IPS-18c (cell line): ENCODE measurements around the gene TMEM238.
"Not testable (repeated sequence)": the region's sequence is repeated elsewhere in the genome, so short reads cannot be mapped to it uniquely, and the experiment has no call there.

Experiments used
- H3K4me3 ChIP-seq: 2 replicates; pipeline ENCODE4 v1.7.0; 2013; ENCODE audit warnings: low read depth, mild to moderate bottlenecking, low read length, moderate library complexity; ENCODE audit not compliant: insufficient read depth
- H3K9me3 ChIP-seq: one replicate; pipeline ENCODE4 v1.6.1; 2013; ENCODE audit warnings: mild to moderate bottlenecking, low read length, moderate library complexity; ENCODE audit not compliant: control insufficient read depth, insufficient read depth

The TMEM238 gene, protein sequence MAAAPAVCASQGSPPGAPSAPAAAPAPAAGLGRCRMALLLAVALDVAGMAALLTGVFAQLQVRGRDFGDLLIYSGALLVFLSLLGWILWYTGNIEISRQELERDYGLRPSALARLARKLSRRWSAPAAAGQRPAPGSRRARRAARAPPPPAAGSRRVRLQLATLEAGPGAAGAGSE

DNA sequence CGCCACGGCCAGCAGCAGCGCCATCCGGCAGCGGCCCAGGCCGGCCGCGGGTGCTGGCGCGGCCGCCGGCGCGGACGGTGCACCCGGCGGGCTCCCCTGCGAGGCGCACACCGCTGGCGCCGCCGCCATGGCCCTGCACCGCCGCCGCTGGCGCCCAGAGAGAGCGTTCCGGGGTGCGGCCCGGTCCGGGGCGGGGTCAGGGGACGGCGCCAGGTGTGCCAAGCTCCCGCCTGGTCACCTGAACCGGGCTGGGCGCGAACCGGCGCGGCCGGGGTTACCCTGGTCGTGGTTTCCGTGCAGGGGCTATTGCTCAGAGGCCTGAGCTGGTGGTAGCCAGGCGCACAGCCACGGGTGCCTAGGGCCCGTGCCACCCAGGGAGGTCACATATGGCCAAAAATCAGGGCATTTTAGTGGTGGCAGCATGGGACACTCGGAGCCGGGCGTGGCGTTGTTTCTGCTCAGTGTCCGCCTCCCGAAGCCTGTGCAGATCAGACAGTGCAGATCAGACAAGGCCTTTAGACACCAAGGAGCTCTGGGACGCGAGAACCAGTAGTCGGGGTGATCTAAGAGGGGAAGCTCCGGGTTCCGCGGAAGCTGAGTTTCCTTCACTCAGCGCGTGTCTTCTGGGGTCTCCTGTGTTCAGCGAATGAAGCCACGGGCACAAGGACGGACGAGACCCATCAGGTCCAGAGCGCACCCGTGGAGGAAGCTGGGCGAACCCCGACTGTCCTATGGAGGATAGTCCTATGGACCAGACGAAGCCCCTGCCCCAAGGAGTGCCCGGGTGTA lies at the start of gene TMEM238:
Gene TMEM238, minus strand, starts transcription at position 162 of the 789 bp plus-strand sequence. Its CDS starts 33 bp downstream, at position 129.
- no peaks in the 10 kb centered on the region for H3K9me3 ChIP-seq
- peak within 1 kb of the TSS; percentile 88 for H3K4me3 ChIP-seq

GRCh38 chr19:55433292-55433691 lies 49.2 kb upstream of the TMEM238 start:
- Histone ChIP-seq H3K9me3 (peaks cover 2% of the 10 kb centered on the region), H3K4me3 (no peak overlapping the region)

DNA sequence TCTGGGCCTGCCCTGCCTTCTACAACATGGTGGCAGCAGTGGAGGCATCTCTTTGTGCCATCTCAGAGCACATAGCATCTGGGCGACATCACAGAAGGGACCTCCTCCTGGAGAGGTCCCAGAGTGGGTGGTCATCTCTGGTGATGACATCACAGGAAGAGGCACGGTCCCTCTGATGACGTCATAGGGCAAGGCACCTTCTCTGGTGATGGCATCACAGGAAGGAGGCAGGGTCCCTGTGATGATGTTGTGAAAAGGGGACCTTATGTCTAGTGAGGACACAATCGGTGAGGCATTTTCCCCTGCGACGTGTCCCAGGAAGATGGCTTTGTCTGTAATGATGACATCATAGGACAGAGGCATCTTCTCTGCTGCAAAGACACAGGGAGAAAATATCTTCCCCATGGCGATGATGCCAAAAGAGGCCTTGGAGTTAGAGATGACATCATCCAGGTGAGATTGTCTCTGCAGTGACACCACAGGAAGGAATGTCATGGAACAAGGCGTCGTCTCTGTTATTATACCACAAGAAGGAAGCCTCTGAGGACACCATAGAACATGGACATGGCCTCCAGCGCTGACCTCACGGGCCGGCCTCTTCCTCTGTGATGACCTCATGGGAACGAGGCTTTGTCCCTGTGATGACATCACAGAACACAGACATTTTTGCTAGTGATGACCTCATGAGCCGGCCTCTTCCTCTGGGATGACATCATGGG lies 48.3 kb upstream of the TMEM238 start:
- H3K9me3 ChIP-seq, result peaks cover 2% of the 10 kb centered on the region
- H3K4me3 ChIP-seq, result no peak overlapping the region

GRCh38 chr19:55431183-55431582 lies 47.1 kb upstream of the TMEM238 start:
- Histone ChIP-seq H3K4me3 (no peak overlapping the region), H3K9me3 (peaks cover 2% of the 10 kb centered on the region)

GRCh38 chr19:55426042-55426441 lies 42.0 kb upstream of the TMEM238 start:
- H3K4me3 ChIP-seq, result no peak overlapping the region

DNA sequence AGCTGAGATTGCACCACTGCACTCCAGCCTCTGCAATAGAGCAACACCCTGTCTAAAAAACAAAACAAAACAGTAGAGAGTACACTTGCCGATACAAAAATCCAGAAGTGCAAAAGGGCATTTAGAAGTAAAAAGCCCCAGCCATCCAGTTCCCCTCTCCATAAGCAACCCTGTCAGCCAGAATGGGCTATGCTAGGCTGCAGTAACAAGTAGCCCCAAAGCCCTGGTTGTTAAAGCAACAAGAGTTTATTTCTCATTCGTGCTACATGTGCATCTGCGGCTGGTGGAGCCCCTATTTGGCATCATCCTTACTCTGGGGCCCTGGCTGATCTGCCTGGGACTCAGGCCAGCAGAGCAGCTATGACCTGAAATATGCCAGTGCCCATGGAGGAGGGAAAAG lies 40.4 kb upstream of the TMEM238 start:
- Histone ChIP-seq H3K9me3 (no peaks in the 10 kb centered on the region), H3K4me3 (no peak overlapping the region)

More at GRCh38 chr19:55426042-55426441, 42.0 kb upstream of the TMEM238 start:
- H3K9me3 ChIP-seq, result no peaks in the 10 kb centered on the region

DNA sequence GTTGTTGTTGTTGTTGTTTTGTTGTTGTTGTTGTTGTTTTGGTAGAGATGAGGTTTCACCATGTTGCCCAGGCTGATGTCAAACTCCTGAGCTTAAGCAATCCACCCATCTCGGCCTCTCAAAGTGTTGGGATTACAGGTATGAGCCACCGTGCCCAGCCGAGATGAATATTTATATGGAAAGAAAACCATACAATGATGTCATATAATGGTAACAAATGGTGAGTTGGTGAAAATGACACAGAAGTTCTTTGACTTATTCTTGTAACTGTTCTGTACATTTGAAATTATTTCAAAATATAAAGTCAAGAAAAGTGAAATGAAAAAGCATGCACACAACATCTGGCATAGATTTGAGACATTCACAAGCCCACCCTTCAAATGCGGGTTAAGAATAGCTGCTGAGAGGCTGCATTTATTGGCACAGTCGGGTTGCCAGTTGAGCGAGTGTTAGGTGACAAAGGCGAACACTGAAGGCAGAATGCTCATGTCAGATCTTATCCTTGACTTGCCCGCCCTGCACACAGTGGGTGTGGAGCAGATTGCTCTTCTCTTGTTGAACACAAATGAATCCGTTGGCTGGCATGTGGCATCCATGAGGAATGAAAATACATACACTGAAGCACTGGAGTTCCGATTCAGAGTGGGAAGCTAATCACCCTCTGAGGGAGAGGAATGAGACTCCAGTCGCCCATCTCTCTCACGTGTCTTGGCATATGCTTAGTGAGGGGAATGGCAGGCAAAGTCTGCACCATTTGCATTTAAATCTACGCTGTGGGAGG lies 39.3 kb upstream of the TMEM238 start:
- no peaks in the 10 kb centered on the region for H3K9me3 ChIP-seq

DNA sequence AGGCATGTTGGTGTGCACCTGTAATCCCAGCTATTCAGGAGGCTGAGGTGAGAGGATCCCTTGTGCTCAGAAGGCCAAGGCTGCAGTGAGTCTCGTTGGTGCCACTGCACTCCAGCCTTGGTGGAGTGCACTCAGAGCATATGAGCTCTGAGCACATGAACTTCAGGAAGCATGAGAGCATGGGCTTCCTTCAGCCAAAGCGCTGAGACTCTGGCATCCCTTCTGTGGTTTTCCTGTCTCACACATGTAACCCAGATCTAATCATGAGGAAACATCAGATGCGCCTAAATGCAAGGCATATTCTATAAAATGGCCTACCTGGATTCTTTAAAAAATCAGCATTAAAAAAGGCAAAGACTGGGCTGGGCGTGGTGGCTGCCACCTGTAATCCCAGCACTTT lies 37.2 kb upstream of the TMEM238 start:
- not testable (repeated sequence) for H3K4me3 ChIP-seq, H3K9me3 ChIP-seq

More for the DNA sequence above, 39.3 kb upstream of the TMEM238 start:
- H3K4me3 ChIP-seq, result no peak overlapping the region

GRCh38 chr19:55419624-55420236 lies 35.6 kb upstream of the TMEM238 start:
- Histone ChIP-seq H3K9me3 (no peaks in the 10 kb centered on the region), H3K4me3 (no peak overlapping the region)

DNA sequence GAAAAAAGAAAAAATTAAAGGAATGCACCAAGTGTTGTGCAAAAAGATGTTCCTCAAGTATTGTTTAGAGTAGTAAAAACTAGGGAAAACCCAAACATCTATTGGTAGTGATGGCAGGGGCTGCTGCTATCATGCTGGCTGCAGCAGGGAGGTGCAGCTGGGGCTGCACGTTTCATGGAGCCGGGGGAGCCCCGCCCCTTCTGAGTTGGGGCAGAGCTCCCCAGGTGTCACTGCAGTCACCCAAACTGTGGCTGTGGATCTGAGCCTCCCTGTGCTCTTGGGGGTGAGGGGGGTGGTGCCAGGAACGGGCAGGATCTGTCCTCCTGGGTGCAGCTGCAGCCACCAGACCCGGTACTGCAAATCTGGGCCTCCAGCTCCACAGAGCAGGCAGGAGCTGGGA lies 35.0 kb upstream of the TMEM238 start:
- Histone ChIP-seq H3K4me3 (no peak overlapping the region), H3K9me3 (no peaks in the 10 kb centered on the region)

DNA sequence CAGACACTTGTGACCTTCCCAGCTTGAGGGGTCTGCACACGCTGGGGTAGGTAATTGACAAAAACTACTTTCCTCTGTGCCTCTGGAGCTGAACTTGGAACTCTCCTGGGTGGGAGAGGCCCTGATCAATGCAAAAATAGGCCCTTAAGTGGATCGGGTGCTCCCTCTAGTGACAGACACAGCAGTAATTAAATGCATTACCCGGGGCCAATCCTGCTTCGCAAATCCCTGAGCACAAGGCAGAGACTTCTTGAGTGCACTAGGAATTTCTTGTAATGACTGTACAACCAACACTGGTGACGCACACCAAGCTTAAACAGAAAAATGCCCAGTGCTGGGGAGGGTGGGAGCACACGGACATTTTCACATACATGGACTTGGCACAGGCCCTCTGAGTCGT lies 34.1 kb upstream of the TMEM238 start:
- no peaks in the 10 kb centered on the region for H3K9me3 ChIP-seq
- H3K4me3 ChIP-seq, result no peak overlapping the region

DNA sequence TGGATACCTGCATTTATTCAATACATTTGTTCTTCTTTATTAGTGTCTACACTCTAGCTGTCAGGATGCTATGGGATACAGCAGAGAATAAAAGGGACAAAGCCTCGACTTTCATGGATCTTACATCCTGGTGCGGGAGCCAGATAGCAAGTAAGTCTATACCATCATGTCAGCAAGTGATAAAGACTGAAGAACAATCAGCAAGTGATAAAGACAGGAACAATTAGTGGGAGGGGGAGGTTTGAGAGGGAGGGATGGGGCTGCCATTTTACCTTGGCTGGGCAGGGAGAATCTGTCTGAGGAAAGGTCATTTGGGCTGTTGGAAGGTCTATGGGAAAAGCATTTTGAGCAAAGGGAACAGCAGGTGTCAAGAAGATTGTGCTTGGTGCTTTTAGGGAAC lies 26.1 kb upstream of the TMEM238 start:
- Histone ChIP-seq H3K9me3 (peaks cover 5% of the 10 kb centered on the region), H3K4me3 (no peak overlapping the region)

DNA sequence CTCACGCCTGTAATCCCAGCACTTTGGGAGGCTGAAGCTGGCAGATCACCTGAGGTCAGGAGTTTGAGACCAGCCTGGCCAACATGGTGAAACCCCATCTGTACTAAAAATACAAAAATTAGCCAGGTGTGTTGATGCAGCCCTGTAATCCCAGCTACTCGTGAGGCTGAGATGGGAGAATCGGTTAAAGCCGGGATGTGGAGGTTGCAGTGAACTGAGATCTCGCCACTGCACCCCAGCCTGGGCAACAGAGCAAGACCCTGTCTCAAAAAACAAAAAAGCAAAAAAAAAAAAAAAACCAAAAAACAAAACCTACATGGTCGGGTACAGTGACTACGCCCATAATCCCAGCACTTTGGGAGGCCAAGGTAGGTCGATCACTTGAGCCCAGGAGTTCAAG lies 25.1 kb upstream of the TMEM238 start:
- not testable (repeated sequence) for H3K9me3 ChIP-seq, H3K4me3 ChIP-seq

GRCh38 chr19:55408533-55408872 lies 24.4 kb upstream of the TMEM238 start:
- Histone ChIP-seq H3K9me3 (peaks cover 5% of the 10 kb centered on the region), H3K4me3 (peak overlapping the region; percentile 32; the same call in 1 of the 2 replicates)

DNA sequence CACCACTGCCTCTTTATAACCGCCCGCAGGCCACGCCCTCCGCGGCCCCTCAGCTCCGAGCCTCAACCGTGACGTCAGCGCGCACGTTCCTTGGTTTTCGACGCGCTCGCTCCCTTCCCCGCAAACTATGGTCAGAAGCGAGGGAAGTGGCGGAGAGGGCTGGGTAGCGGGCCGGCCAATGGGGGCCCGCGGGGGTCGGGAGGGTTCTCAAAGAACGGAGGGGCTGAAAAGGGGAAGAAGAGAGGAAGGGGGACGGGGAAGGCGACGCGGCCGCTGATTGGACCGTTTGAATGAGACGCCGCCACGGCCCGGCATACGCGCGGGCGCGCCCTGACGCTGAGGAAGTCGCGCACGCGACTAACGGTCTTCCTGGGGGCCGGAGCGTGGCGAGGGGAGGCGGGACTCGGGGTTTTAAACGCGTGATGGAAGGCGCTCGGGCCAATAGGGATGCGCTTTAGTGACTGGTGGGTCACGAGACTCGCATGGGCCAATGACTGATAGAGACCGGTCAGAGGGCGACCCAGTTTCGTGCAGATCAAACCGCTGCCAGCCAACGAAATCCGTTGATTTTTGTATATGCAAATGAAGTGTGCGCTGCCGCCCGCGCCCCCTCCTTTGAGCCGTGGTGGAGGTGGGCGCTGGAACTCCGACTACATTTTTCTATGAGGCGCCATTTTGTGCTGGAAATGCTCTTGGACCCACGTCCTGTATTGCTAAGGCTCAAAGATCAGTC lies 23.9 kb upstream of the TMEM238 start:
- peak overlapping the region; percentile 84; the same call in 1 of the 2 replicates for H3K4me3 ChIP-seq
- H3K9me3 ChIP-seq, result peaks cover 7% of the 10 kb centered on the region

GRCh38 chr19:55407550-55407799 lies 23.4 kb upstream of the TMEM238 start, which contains the start of gene UBE2S:
TSS of gene UBE2S (minus strand) at chr19:55407788. CDS start at chr19:55407589, 199 bp downstream.
- peak within 1 kb of the TSS; percentile 84 for H3K4me3 ChIP-seq
- H3K9me3 ChIP-seq, result not testable (repeated sequence)
